OCI-LY3 (cell line): Measurements from ENCODE around the gene DENND1C.

Experiments
- H2AFZ ChIP-seq: fragments of 200-600, 300-600 bp; shearing (Covaris generic); 2 replicates; pipeline ENCODE4 v1.6.0; 2014; ENCODE audit warnings: antibody characterized with exemption, low read depth, low read length
- H3K27ac ChIP-seq: fragments of 200-600, 300-600 bp; sonication (generic); 2 replicates; pipeline ENCODE4 v1.5.1; 2014; ENCODE audit warnings: mild to moderate bottlenecking, low read length, moderate library complexity, mixed read lengths
- H3K27me3 ChIP-seq: fragments of 200-600, 300-600 bp; sonication (generic); 2 replicates; pipeline ENCODE4 v1.6.1; 2014; ENCODE audit warnings: low read depth, low read length, mixed read lengths
- H3K36me3 ChIP-seq: fragments of 200-600, 300-600 bp; sonication (generic); replicated peaks from 2 replicates; pipeline ENCODE3; 2014; ENCODE audit warnings: low read depth, low read length, mixed read lengths
- H3K4me1 ChIP-seq: fragments of 300-600, 200-600 bp; sonication (generic); 2 replicates; pipeline ENCODE4 v1.6.1; 2014; ENCODE audit warnings: low read length, mixed read lengths
- H3K4me2 ChIP-seq: fragments of 200-600, 300-600 bp; sonication (generic); 2 replicates; pipeline ENCODE4 v1.6.1; 2014; ENCODE audit warnings: low read length, mixed read lengths
- H3K4me3 ChIP-seq: fragments of 300-600, 200-600 bp; sonication (generic); 2 replicates; pipeline ENCODE4 v1.5.1; 2014; ENCODE audit warnings: antibody characterized with exemption, mild to moderate bottlenecking, low read length, moderate library complexity
- H3K79me2 ChIP-seq: fragments of 300-600, 200-600 bp; shearing (Covaris generic); 2 replicates; pipeline ENCODE4 v1.6.1; 2014; ENCODE audit warnings: mild to moderate bottlenecking, low read length, mixed read lengths
- H3K9ac ChIP-seq: fragments of 300-600, 200-600 bp; shearing (Covaris generic); 2 replicates; pipeline ENCODE4 v1.6.0; 2014; ENCODE audit warnings: mild to moderate bottlenecking, low read length, moderate library complexity
- H3K9me3 ChIP-seq: fragments of 200-600, 300-600 bp; shearing (Covaris generic); 2 replicates; pipeline ENCODE4 v1.6.1; 2014; ENCODE audit warnings: low read length, mixed read lengths; ENCODE audit not compliant: insufficient read depth
- H4K20me1 ChIP-seq: fragments of 200-600, 300-600 bp; sonication (generic); 2 replicates; pipeline ENCODE4 v1.6.1; 2016; ENCODE audit warnings: low read length, mixed read lengths; ENCODE audit not compliant: insufficient read depth
- CTCF ChIP-seq: fragments of 200-600, 300-600 bp; sonication (generic); IDR thresholded peaks from 2 replicates; pipeline ENCODE4 v1.5.1; 2014; ENCODE audit warnings: antibody characterized with exemption, low read length, low read depth
- EZH2phosphoT487 ChIP-seq: fragments of 200-600 bp; shearing (Covaris generic); IDR thresholded peaks from 2 replicates; pipeline ENCODE4 v1.6.1; 2018; ENCODE audit warnings: antibody characterized with exemption, mixed run types, low read depth

Gene DENND1C

GRCh38 chr19:6425732-6426620 is 55.6 kb downstream of the DENND1C start:
- peak overlapping the region; percentile 56 for H3K9ac ChIP-seq
- peak overlapping the region; percentile 67 for H2AFZ ChIP-seq
- H3K27ac ChIP-seq: peak overlapping the region; percentile 62
- H3K36me3 ChIP-seq: peaks cover 29% of the 10 kb centered on the region
- peak; percentile 45 for TF ChIP-seq CTCF
- no peak for TF ChIP-seq EZH2phosphoT487
- peaks cover 30% of the 10 kb centered on the region for H3K4me1 ChIP-seq
- peaks cover 41% of the 10 kb centered on the region for H3K79me2 ChIP-seq
- no peaks in the 10 kb centered on the region for H3K9me3 ChIP-seq
- peak overlapping the region; percentile 86 for H3K4me2 ChIP-seq
- peaks cover 31% of the 10 kb centered on the region for H4K20me1 ChIP-seq
- H3K27me3 ChIP-seq: no peaks in the 10 kb centered on the region
- H3K4me3 ChIP-seq: peak overlapping the region; percentile 70

- H3K36me3 ChIP-seq: peaks cover 38% of the 10 kb centered on the region
- H4K20me1 ChIP-seq: peaks cover 40% of the 10 kb centered on the region
- H3K9ac ChIP-seq: peak overlapping the region; percentile 56
- H3K4me2 ChIP-seq: peak overlapping the region; percentile 86
- no peaks in the 10 kb centered on the region for H3K27me3 ChIP-seq
- peaks cover 30% of the 10 kb centered on the region for H3K4me1 ChIP-seq
- peak overlapping the region; percentile 62 for H3K27ac ChIP-seq
- H2AFZ ChIP-seq: peak overlapping the region; percentile 67
- TF ChIP-seq CTCF: no peak
- no peak for TF ChIP-seq EZH2phosphoT487
- peak overlapping the region; percentile 70 for H3K4me3 ChIP-seq
- peaks cover 50% of the 10 kb centered on the region for H3K79me2 ChIP-seq
- H3K9me3 ChIP-seq: no peaks in the 10 kb centered on the region
These were observed 56.5 kb downstream of the DENND1C start for GRCh38 chr19:6424939-6425731.

GRCh38 chr19:6424195-6424938 is 57.2 kb downstream of the DENND1C start, which contains the start of gene KHSRP:
KHSRP (minus strand) TSS chr19:6424811; CDS start chr19:6424701, 110 bp downstream.
- Histone ChIP-seq H4K20me1 (peaks cover 47% of the 10 kb centered on the region), H3K4me2 (peak within 1 kb of the TSS; percentile 90), H3K79me2 (peaks cover 57% of the 10 kb centered on the region), H3K9ac (peak within 1 kb of the TSS; percentile 90), H3K27ac (peak within 1 kb of the TSS; percentile 62), H3K9me3 (no peaks in the 10 kb centered on the region), H3K36me3 (peaks cover 45% of the 10 kb centered on the region), H3K4me1 (peaks cover 26% of the 10 kb centered on the region), H3K27me3 (no peaks in the 10 kb centered on the region), H2AFZ (peak within 1 kb of the TSS; percentile 67), H3K4me3 (peak within 1 kb of the TSS; percentile 88)
- TF ChIP-seq CTCF (no peak), EZH2phosphoT487 (no peak)
